HG03457 (cell line): ENCODE data around the gene RBP4.
"Not testable (repeated sequence)": the region's sequence is repeated elsewhere in the genome, so short reads cannot be mapped to it uniquely, and the experiment has no call there.

Experiments
- ATAC-seq: cut with Tn5 transposase; IDR thresholded peaks from one replicate; pipeline ENCODE4 v1.9.1; 2021; ENCODE audit warnings: moderate number of reproducible peaks; ENCODE audit not compliant: unreplicated experiment

RBP4 gene

GRCh38 chr10:93567277-93568104, 33.5 kb downstream of the RBP4 start:
- ATAC-seq, result no peak

GRCh38 chr10:93566435-93567276, 34.4 kb downstream of the RBP4 start, which contains the start of gene FFAR4:
Gene FFAR4, plus strand, starts transcription at chr10:93566665. Its CDS starts 56 bp downstream, at chr10:93566721.
- ATAC-seq, result no peak

GRCh38 chr10:93565446-93565845, 35.6 kb downstream of the RBP4 start:
- no peak for ATAC-seq

GRCh38 chr10:93560541-93560940, 40.5 kb downstream of the RBP4 start:
- no peak for ATAC-seq

- no peak for ATAC-seq
Measured at GRCh38 chr10:93559490-93559889, 41.5 kb downstream of the RBP4 start.

- no peak for ATAC-seq
Measured at GRCh38 chr10:93554760-93555432, 46.1 kb downstream of the RBP4 start.

- no peak for ATAC-seq
Measured at GRCh38 chr10:93554316-93554663, 46.7 kb downstream of the RBP4 start.

- ATAC-seq, result no peak
Measured at GRCh38 chr10:93553482-93554315, 47.3 kb downstream of the RBP4 start.

- ATAC-seq, result no peak
Measured at GRCh38 chr10:93552780-93553179, 48.3 kb downstream of the RBP4 start.

GRCh38 chr10:93550606-93551005, 50.4 kb downstream of the RBP4 start:
- ATAC-seq, result no peak

GRCh38 chr10:93548376-93549071, 52.5 kb downstream of the RBP4 start:
- no peak for ATAC-seq

- no peak for ATAC-seq
Measured at GRCh38 chr10:93547522-93547921, 53.5 kb downstream of the RBP4 start.

- not testable (repeated sequence) for ATAC-seq
Measured at GRCh38 chr10:93546995-93547394, 54.0 kb downstream of the RBP4 start.

- ATAC-seq, result no peak
Measured at GRCh38 chr10:93542358-93542791, 58.7 kb downstream of the RBP4 start.
